ENCODE data around the gene NPR1. TPM values are rescaled to one million over a fixed set of nuclear protein-coding genes. Genes with fewer than 3 reads are reported as not detected.

The NPR1 gene
- total and polyA plus RNA-seq, 2 of the 13 experiments (the other 11 are each of a cell fraction or from before 2014, with no cell fraction given), result not detected

DNA sequence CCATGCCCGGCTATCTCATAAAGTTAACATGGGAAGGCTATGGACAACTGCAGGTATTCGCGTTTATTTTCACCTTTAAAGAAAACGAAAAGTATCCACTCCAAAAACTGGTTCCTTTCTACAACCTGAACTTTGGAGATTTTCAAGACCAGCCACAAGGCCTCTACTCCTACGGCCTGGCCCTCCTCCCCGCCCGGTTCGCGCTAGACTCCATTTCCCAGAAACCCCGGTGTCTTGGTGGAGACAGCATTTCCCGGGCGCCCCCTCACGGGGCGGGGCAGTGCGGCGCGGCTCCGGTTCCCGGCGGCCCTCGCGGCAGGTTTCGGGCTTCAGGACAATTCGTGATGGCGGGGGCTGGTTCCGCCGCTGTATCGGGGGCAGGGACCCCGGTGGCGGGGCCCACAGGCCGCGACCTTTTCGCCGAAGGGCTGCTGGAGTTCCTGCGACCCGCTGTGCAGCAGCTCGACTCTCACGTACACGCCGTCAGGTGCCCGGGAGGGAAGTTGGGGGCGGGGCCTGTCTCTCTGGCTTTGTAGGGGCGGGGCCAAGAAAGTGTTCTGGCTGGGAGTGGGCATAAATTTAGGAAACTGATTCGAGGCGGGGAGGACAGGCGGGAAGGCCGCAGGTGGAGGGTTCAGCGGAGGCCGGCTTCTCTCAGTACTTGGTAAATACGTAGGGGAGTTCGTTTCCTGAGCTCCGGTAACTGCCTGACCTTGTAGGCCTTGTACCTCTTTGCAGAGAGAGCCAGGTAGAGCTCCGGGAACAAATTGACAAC, 19.9 kb upstream of the NPR1 start, which contains the start of gene SNAPIN (continued):
- TF ChIP-seq, protein P1, sequence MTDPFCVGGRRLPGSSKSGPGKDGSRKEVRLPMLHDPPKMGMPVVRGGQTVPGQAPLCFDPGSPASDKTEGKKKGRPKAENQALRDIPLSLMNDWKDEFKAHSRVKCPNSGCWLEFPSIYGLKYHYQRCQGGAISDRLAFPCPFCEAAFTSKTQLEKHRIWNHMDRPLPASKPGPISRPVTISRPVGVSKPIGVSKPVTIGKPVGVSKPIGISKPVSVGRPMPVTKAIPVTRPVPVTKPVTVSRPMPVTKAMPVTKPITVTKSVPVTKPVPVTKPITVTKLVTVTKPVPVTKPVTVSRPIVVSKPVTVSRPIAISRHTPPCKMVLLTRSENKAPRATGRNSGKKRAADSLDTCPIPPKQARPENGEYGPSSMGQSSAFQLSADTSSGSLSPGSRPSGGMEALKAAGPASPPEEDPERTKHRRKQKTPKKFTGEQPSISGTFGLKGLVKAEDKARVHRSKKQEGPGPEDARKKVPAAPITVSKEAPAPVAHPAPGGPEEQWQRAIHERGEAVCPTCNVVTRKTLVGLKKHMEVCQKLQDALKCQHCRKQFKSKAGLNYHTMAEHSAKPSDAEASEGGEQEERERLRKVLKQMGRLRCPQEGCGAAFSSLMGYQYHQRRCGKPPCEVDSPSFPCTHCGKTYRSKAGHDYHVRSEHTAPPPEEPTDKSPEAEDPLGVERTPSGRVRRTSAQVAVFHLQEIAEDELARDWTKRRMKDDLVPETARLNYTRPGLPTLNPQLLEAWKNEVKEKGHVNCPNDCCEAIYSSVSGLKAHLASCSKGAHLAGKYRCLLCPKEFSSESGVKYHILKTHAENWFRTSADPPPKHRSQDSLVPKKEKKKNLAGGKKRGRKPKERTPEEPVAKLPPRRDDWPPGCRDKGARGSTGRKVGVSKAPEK (CRISPR knock-in tag; IDR thresholded peaks at IDR 0.05; ENCODE audit: borderline replicate concordance), result no peak
- TF ChIP-seq, protein P2, sequence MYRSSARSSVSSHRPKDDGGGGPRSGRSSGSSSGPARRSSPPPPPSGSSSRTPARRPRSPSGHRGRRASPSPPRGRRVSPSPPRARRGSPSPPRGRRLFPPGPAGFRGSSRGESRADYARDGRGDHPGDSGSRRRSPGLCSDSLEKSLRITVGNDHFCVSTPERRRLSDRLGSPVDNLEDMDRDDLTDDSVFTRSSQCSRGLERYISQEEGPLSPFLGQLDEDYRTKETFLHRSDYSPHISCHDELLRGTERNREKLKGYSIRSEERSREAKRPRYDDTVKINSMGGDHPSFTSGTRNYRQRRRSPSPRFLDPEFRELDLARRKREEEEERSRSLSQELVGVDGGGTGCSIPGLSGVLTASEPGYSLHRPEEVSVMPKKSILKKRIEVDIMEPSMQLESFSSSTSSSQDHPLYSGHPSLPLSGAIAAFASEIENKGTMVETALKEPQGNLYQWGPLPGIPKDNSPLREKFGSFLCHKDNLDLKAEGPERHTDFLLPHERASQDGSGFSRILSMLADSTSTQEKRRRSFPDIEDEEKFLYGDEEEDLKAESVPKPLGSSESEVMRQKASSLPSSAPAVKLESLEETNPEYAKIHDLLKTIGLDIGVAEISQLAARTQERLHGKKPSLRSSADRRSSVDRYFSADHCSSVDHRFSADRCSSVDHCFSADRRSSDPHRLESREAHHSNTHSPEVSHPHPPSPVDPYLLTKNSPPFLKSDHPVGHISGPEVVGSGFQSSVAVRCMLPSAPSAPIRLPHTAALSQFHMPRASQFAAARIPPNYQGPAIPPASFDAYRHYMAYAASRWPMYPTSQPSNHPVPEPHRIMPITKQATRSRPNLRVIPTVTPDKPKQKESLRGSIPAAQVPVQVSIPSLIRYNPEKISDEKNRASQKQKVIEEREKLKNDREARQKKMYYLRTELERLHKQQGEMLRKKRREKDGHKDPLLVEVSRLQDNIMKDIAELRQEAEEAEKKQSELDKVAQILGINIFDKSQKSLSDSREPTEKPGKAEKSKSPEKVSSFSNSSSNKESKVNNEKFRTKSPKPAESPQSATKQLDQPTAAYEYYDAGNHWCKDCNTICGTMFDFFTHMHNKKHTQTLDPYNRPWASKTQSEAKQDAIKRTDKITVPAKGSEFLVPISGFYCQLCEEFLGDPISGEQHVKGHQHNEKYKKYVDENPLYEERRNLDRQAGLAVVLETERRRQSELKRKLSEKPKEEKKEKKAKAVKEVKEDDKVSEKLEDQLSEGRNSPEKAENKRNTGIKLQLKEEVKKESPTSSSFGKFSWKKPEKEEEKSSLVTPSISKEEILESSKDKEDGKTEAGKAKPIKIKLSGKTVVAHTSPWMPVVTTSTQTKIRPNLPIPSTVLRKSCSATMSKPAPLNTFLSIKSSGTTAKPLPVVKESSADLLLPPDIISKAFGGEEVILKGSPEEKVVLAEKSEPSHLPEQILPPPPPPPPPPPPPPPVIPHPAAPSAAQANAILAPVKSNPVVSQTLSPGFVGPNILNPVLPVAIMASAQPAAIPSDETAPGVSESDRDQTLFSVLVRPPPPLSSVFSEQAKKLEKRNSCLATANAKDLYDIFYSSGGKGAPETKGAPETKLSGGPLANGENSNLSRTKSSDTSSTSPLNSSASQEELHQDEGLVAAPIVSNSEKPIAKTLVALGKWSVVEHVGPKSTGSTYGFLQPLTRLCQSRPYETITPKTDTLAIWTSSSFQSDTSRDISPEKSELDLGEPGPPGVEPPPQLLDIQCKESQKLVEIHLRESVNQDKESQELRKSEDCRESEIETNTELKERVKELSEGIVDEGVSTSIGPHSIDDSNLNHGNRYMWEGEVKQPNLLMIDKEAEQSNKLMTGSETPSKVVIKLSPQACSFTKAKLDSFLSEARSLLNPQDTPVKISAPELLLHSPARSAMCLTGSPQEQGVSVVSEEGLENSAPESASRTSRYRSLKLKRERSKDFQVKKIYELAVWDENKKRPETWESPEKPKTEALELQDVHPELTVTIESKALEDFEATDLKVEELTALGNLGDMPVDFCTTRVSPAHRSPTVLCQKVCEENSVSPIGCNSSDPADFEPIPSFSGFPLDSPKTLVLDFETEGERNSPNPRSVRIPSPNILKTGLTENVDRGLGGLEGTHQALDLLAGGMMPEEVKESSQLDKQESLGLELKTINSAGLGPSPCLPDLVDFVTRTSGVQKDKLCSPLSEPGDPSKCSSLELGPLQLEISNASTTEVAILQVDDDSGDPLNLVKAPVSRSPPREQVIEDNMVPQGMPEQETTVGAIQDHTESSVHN (CRISPR knock-in tag; IDR thresholded peaks at IDR 0.05), result no peak
- TF ChIP-seq ZNF607 (CRISPR knock-in tag; IDR thresholded peaks at IDR 0.05; ENCODE audit: borderline replicate concordance) (peak; percentile 82; the same call in 1 of the 2 replicates), ZKSCAN1 (IDR thresholded peaks at IDR 0.05; ENCODE audit: low read length) (no peak), MXI1 (IDR thresholded peaks at IDR 0.05; ENCODE audit: borderline replicate concordance, low read depth, low read length) (no peak; the same call in 2 of the 3 replicates), NFKB2 (CRISPR knock-in tag; IDR thresholded peaks at IDR 0.05; ENCODE audit: borderline replicate concordance) (peak; percentile 63; the same call in 1 of the 2 replicates), ZSCAN22 (CRISPR knock-in tag; IDR thresholded peaks at IDR 0.05) (no peak), ZNF572 (CRISPR knock-in tag; IDR thresholded peaks at IDR 0.05) (no peak), ZNF850 (CRISPR knock-in tag; conservative IDR thresholded peaks at IDR 0.05) (no peak), AGO2 (optimal IDR thresholded peaks at IDR 0.05; ENCODE audit: low read depth, low read length) (peak; percentile 56), TGIF2 (CRISPR knock-in tag; IDR thresholded peaks at IDR 0.05) (no peak; the same call in 1 of the 2 replicates), NPAS2 (CRISPR knock-in tag; IDR thresholded peaks at IDR 0.05; ENCODE audit: borderline replicate concordance) (no peak), SYNCRIP (IDR thresholded peaks at IDR 0.05; ENCODE audit: insufficient read depth, low read depth, low read length) (no peak), PAF1 (CRISPR knock-in tag; IDR thresholded peaks at IDR 0.05) (no peak), SP5 (CRISPR knock-in tag; IDR thresholded peaks at IDR 0.05; ENCODE audit: borderline replicate concordance, low read depth) (peak; percentile 91), ZNF709 (CRISPR knock-in tag; IDR thresholded peaks at IDR 0.05) (no peak)
- TF ChIP-seq, protein P3, sequence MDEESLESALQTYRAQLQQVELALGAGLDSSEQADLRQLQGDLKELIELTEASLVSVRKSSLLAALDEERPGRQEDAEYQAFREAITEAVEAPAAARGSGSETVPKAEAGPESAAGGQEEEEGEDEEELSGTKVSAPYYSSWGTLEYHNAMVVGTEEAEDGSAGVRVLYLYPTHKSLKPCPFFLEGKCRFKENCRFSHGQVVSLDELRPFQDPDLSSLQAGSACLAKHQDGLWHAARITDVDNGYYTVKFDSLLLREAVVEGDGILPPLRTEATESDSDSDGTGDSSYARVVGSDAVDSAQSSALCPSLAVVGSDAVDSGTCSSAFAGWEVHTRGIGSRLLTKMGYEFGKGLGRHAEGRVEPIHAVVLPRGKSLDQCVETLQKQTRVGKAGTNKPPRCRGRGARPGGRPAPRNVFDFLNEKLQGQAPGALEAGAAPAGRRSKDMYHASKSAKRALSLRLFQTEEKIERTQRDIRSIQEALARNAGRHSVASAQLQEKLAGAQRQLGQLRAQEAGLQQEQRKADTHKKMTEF (CRISPR knock-in tag; IDR thresholded peaks at IDR 0.05), result peak; percentile 82

Measured in HepG2 (cell line).